ENCODE results near the gene BCL2L11.

The BCL2L11 gene

DNA sequence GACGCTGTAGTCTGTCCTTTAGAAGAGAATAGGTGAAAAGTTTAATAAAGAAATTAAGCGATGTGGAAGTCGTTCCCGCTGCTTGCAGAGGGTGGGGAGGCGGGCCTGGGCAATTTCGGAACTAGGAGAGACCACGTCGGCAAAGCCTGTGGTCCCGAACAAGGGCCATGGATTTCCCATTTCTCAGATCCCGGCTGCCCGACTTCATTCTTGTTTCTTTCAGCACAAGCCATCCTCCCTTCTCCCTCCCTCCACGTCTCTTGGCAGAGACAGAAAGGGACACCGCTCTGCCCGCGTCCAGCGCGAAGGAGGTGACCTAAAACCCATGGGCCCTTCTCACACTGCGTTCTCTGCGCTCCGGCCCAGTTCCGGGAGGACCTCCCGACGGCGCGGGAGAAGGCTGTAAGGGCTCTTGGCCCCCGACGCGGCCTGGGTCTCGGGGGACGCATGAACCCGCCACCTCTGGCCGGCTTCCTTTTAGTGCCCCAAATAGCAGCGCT, 2.2 kb upstream of the BCL2L11 start:
- no peak for DNase-seq

DNA sequence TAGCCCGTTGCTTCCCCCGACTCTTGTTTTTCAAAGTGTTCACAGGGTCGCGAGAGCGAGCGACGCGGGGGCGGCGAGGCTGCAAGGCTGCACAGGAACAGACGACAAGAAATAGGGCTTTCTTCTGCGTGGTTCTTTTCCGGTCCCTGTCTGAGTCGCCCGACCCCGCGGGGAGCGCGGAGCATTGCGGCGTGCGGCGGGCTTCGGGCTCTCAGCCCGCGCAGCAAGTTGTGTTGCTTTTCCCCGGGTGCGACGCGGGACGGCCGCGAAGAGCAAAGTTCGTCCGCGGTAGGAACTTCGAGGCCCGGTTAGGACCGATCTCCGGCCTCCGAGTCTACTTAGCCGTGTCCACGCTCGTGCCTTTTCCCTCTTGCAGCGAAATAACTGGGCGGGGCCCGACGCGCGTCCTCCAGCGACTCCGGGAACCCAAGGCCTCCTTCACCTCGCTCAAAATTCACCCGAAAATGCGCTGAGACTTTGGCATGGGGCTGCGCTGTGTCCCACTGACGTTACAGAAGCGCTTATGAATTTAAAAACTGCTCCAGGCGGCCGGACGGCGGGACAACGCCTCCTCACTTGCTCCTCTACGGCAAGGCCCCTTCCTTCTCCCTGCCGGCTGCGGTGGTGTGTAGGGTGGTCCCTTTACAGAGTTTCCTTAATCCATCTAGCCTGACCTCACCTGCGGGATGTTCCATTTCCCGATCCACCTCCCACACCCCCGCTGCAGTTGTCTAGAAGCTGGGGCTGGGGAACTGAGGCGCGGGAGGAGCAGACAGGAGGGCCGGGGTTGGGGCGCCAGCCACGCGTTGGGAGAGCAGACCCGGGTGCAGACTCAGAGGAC, 1.5 kb upstream of the BCL2L11 start:
- no peak for DNase-seq

GRCh38 chr2:111119822-111120252, 877 bp upstream of the BCL2L11 start:
- no peak for DNase-seq

GRCh38 chr2:111121028-111121827, 514 bp downstream of the BCL2L11 start:
- peak; percentile 40 for DNase-seq

- DNase-seq: peak; percentile 74
Observed at GRCh38 chr2:111121828-111122630, 1.3 kb downstream of the BCL2L11 start.

DNA sequence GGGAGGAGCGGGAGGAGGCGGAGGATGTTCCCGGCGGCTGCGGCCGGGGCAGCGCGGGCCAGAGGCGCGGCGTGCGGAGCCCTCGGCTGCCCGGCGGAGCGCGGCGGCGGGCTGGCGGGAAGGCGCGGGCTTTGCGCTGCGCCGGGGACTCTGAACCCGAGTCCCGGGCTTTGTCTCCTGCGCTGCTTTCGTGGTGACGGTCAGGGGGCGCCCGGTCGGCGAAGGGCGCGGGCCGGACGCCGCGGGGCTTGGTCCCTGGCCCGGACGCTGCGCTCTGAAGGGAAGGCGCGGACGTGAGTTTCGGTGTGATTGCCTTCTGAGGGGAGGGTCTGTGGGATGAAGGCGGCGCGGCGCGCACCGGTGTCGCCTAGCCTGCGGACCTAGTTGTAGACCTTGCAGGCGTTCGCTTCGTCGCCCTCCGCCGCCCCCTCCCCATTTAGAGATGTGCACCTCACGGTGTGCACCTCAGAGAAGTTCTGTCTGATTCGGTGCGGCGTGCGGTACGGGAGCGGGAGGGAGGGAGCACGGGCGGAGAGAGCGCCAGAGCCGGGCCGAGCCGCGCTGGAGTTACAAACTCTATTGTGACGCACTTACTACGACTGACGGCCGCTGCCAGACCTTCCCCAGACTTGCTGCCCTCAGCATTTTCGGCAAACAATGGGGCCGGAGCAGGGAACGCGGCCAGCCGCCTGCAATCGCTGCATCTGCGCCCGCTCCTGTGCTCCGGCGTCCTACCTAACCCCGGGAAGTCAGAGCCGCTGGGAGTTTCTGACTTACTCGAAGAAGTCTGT, 2.1 kb downstream of the BCL2L11 start:
- peak; percentile 33 for DNase-seq

GRCh38 chr2:111123751-111124150, 3.0 kb downstream of the BCL2L11 start:
- no peak for DNase-seq

- DNase-seq: no peak
Observed at GRCh38 chr2:111126581-111126980, 5.9 kb downstream of the BCL2L11 start.

DNA sequence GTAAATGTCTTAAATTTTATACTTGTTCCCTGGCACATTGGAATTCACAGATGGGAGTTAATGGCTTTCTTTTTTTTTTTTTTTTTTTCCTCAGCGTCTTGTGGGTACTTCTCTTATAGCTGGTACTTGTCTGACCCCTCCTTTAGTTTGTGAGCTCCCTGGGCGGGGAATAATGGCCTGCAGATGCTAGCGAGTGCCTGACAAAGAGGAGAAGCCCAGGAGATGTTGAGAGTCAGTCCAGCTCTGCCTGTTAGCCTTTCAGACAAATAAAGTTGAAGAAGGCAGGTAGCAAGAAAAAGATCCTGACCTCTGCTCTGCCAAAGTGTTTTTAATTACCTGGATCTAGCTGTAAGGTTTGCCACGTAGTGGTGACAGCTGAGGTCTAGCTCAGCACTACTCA, 6.6 kb downstream of the BCL2L11 start:
- DNase-seq: peak; percentile 19

DNA sequence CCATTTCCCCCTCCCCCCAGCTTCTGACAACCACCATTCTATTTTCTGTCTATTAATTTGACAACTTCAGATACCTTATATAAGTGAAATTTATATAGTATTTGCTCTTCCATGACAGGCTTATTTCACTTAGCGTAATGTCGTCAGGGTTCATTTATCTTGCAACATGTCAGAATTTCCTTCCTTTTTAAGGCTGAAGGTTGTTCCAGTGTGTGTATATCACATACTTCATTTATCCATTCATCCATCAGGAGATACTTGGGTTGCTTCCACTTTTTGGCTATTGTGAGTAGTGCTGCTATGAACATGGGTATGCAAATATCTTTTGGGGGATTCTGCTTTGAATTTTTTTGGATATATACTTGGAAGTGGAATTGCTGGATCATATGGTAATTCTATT, 7.4 kb downstream of the BCL2L11 start:
- no peak for DNase-seq

DNA sequence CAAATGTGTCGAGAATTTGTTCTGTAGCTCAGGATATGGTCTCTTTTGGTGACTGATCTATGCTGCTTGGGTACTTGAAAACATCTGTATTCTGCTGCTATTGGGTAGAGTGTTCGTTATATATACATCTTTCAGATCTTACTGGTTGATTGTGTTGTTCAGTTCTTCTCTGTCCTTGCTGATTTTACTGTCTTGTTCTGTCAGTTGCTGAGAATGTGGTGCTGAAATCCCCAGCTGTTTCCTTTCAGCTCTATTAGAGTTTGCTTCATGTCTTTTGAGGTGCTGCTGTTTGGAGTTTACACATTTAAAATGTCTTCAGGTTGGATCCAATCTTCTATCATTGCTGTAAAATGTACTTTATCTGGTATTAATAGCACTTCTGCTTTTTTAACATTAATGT, 12.9 kb downstream of the BCL2L11 start:
- DNase-seq: no peak

GRCh38 chr2:111134055-111134454, 13.3 kb downstream of the BCL2L11 start:
- DNase-seq: no peak

DNA sequence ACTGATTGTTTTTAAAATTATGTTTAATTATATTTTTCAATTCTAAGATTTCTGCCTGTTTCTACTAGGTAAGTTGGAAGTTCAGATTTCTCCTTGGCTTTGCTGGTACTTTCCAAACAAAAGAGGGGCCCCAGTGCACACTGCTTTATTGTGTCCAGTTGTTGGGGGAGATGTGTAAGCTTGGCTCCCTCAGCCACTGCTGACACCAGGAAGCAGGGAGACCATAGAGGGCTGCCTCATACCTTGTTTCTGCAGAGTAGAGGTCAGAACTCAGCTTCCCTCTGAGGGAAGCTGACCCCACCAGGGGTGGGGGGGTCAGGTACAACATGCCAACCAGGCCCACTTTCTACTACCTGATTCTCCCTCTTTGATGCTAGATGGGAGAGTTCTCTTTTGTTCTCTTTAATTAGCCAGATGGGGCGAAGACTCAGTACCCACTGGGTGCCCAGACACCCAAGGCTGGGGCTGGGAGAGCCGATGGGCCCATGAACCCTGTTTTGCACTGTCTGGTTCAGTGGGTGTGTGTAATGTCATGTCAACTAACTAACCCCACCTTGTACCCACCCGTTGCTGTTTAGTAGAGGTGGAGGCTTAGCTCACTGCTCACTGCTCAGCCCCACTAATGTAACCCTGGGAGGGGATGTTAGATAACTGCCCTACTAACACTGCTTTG, 14.7 kb downstream of the BCL2L11 start:
- DNase-seq: no peak

DNA sequence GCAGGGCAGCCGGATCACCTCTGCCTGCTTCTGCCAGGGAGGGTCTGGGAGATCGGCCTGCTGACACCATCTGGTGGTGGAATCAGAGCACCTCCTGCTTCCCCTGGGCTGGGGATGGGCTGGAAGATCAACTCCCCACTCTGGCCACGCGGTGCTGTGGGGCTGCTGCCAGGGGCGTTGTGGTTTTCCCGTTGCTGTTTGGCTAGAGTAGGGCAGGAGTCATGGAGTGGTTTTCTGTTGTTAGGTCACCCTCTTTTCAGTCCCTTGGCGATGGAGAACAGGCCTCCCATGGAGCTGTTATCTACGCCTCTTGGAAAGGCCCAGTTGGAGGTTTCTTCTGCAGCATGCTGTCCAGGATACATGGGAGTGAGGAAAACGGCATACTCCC, 15.2 kb downstream of the BCL2L11 start:
- no peak for DNase-seq

- DNase-seq: peak; percentile 10
Observed at GRCh38 chr2:111138839-111139238, 18.1 kb downstream of the BCL2L11 start.

DNA sequence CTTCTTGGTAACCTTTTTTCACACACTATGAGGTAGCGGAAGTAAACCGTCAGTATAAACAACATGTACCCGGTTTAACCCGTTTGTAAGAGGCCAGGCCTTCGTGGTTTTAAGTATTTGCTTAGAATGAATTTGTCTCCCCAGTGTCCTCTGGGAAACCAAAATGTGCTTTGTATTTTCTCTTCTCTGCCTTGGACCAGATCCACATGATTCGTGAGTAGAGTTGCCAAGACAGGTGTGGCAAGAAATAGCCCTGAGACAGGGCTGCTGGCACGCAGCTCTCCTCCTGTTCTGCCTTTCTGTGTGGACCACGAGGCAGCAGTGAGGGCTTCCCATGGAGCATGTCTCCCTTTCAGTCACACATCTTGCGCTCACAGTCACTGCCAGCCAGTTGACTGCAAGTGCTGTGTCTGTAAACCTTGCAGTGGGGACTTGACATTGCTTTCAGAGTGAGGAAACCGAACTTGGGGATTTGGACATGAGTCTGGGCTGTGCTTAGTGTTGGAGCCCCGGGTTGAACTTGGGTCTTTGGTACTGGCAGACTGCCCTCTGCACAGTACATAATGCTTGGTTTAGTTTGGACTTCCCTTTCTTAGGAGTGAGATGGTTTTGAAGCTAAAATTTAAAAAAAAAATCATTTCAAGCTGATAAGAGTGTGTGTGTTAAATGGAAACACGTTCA, 19.1 kb downstream of the BCL2L11 start:
- DNase-seq: no peak

DNA sequence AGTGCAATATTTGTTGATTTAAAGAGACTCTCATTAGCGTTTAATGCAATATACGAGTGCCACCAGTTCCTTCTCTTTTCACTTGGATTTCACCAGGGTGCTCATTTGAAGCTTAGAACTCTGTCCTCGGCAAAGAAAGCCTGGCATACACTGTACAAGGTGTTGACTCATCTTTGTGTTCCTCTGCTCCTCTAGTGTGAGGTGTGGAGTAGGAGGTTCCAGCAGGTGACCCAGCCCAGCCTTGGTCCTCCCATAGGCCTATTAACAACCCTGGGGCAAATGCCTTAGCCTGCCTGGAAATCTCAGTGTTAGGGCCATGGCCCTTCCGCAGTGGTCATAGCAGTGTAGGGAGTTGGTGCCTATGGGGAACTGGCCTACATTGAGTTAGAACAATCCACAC, 20.1 kb downstream of the BCL2L11 start:
- DNase-seq: no peak

DNA sequence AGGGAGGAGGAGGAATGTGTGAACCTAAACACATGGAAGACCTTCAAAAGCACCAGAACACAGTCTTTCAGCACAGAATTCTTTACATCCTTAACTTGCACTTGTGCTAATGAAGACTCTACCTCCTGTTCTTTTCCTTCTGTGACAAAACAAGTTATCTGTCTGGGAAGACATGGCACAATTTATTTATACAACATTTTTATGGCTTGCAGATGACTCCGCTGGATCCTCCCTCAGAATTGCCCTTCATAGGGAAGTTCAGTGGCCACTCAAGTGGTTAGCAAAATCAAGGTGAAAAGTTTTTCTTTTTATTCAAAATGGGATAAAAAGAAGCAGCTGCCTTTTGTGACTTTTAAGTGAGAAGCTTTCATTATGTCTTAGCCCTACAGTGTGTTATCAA, 21.4 kb downstream of the BCL2L11 start:
- DNase-seq: no peak

- DNase-seq: peak; percentile 18
Observed at GRCh38 chr2:111143107-111143842, 22.6 kb downstream of the BCL2L11 start.

DNA sequence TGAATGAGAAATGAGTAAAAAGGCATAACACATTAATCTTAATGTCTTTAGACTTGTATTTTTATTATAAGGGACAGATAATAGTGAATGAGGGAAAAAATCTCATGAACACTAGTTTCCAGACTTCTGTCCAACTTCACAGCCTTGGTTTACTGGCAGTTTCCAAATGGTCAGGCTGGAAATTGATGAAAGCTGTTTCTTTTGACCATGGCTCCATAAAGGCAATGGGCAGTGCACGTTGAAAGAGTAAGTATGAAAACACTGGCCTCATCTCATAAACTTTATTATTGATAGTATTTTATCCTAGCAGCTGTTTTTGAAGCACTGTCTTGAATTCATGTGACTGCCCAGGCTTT, 23.1 kb downstream of the BCL2L11 start:
- no peak for DNase-seq
